ENCODE data around the gene KATNA1. TPM values are rescaled to one million over a fixed set of nuclear protein-coding genes. Genes with fewer than 3 reads are reported as not detected.
A peak's percentile ranks its signal among the peaks of the same experiment; 100 is the strongest.
"Not testable (repeated sequence)": the region's sequence is repeated elsewhere in the genome, so short reads cannot be mapped to it uniquely, and the experiment has no call there.

The KATNA1 gene
- total RNA-seq, 1 donor from 2014 or later = 16.3 TPM

DNA sequence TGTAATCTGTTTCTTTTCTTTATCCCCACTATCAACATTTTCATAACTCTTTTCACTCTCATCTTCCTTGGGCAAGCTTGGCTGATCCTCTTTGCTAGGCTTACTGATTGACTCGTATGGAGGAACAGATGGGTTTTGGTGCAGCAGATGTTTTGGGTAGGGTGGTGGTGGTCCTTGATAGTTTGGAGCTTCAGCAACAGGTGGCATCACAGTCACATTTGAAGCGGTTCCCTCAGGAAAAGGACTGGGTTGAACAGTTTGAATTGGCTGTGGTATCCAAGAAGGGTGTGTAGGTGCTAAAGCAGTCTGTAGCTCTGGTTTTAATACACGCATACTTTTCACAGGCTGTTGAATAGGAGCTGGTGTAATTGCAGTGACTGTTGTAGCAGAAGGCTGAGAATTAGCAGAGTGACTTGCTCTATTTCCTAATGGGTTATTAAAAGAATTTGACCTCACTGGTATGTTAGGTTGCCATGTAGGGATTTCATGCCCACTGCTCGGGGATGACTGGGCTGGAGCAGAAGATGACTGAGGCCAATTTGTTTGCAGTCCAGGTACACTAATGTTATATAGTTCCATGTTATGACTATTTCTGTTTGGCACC lies 34.8 kb upstream of the KATNA1 start:
- peak; percentile 33 for DNase-seq (ENCODE audit: low read depth)
- no peak overlapping the region for H3K4me3 ChIP-seq (ENCODE audit: low read depth, low read length)
- TF ChIP-seq CTCF (conservative IDR thresholded peaks at IDR 0.05; ENCODE audit: low read depth, low read length) = no peak

DNA sequence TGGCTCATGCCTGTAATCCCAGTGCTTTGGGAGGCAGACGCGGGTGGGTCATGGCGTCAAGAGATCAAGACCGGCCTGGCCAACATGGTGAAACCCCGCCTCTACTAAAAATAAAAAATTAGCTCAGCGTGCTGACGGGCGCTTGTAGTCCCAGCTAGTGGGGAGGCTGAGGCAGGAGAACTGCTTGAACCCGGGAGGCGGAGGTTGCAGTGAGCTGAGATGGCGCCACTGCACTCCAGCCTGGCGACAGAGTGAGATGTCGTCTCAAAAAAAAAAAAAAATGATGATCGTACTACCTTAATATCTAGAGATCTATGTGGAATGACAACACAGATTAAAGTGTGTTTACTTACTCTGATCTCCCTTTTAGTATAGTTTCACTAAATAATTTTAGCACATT lies 33.3 kb upstream of the KATNA1 start:
- not testable (repeated sequence) for DNase-seq (ENCODE audit: low read depth); H3K4me3 ChIP-seq (ENCODE audit: low read depth, low read length)

GRCh38 chr6:149681209-149681608 lies 32.7 kb upstream of the KATNA1 start:
- no peak for DNase-seq (ENCODE audit: low read depth)
- H3K4me3 ChIP-seq (ENCODE audit: low read depth, low read length) = no peak overlapping the region
- TF ChIP-seq CTCF (conservative IDR thresholded peaks at IDR 0.05; ENCODE audit: low read depth, low read length) = no peak

DNA sequence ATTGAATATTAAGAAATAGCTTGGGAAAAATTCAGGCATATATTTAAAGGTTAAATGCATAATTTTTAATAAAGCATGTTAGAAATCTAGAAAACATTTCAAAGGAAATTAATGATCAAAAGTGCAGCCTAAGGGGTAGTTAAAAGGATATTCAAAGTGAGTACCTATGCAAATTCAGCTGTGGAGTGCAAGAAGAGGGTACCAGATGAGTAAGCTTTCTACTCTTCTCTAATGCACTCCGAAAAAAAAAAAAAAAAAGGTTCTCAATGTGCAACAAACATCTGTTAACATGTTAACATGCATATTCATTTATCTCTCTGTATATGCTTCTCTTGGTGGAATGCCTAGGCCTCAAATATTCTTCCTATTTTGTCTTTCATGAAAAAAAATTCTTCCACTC lies 32.0 kb upstream of the KATNA1 start:
- H3K4me3 ChIP-seq (ENCODE audit: low read depth, low read length) = no peak overlapping the region
- DNase-seq (ENCODE audit: low read depth) = no peak
- no peak for TF ChIP-seq CTCF (conservative IDR thresholded peaks at IDR 0.05; ENCODE audit: low read depth, low read length)

DNA sequence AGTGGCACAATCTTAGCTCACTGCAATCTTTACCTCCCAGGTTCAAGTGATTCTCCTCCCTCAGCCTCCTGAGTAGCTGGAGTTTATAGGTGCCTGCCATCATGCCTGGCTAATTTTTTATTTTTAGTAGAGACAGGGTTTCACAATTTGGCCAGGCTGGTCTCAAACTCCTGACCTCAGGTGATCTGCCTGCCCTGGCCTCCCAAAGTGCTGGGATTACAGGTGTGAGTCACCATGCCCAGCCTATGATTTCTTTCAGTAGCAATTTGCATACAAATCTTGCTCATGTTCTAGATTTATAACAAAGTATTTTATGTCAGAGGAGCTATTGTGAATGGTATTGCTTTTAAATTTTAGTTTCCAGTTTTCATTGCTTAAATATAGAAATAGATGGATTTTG lies 23.8 kb upstream of the KATNA1 start:
- not testable (repeated sequence) for DNase-seq (ENCODE audit: low read depth); H3K4me3 ChIP-seq (ENCODE audit: low read depth, low read length)

- no peak for TF ChIP-seq CTCF (conservative IDR thresholded peaks at IDR 0.05; ENCODE audit: low read depth, low read length)
- DNase-seq (ENCODE audit: low read depth) = no peak
- no peak overlapping the region for H3K4me3 ChIP-seq (ENCODE audit: low read depth, low read length)
Measured at GRCh38 chr6:149660028-149660427, 11.5 kb upstream of the KATNA1 start.

DNA sequence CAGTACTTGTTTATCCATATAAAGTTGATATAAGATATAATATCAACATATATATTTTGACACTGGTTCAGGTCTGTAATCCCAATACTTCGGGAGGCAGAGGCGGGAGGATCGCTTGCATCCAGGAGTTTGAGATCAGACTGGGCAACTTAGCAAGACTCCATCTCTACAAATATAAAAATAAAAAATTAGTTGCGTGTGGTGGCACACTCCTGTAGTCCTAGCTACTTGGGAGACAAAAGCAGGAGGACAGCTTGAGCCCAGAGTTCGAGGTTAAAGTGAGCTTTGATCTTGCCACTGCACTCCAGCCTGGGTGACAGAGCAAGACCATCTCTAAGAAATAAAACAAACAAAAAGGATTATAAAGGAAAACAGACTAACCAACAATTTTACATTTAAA lies 8.9 kb upstream of the KATNA1 start:
- no peak for DNase-seq (ENCODE audit: low read depth)
- no peak overlapping the region for H3K4me3 ChIP-seq (ENCODE audit: low read depth, low read length)
- TF ChIP-seq CTCF (conservative IDR thresholded peaks at IDR 0.05; ENCODE audit: low read depth, low read length) = no peak

DNA sequence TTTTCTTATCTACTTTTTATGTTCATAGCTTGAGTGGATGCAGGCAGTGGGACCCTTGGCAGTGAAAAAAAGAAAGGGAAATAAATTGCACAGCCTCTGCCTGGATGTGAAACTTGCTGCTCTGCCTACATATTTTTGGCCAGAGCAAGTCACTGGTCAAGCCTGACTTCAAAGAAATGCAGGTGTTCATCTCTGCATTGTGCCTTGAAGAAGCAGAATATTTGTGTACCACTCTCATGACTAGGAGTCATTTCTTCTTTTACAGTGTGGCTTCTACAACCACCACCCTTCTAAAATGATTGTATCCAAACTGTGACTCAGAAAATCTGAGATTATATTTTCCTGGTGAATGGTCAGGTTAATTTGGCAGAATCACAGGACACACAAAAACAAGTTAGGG lies 2.5 kb upstream of the KATNA1 start:
- TF ChIP-seq CTCF (conservative IDR thresholded peaks at IDR 0.05; ENCODE audit: low read depth, low read length) = no peak
- H3K4me3 ChIP-seq (ENCODE audit: low read depth, low read length) = no peak overlapping the region
- DNase-seq (ENCODE audit: low read depth) = no peak
